ENCODE measurements around the gene RASGRP4.

DNA sequence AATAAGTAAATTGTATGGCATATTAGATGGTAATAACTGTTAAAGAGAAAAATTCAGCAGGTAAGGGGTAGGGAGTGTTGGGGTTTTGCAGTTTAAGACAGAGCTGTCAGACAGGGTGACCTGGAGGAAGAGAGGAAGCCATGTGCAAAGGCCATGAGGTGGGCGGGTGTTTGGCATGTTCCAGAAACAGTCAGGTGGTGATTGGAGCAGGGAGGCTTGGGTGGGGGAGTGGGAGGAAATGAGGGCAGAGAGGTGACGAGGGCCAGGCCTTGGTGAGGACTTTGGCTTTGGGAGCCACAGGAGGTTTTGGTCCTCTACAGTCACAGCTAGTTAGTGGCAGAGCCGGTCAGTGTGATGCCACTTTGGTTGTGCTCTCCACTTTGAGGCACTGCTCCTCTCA, 27.6 kb upstream of the RASGRP4 start:
- no peak for TF ChIP-seq GATA3 (IDR thresholded peaks at IDR 0.05; ENCODE audit: low read depth, low read length)
- no peak for TF ChIP-seq GATA2 (IDR thresholded peaks at IDR 0.05; ENCODE audit: low read depth, low read length)
